K562 (cell line): Measurements from ENCODE around the gene GPR15. TPM values are rescaled to one million over a fixed set of nuclear protein-coding genes. Genes with fewer than 3 reads are reported as not detected.

ENCODE experiments used
- CBFA2T2 ChIP-seq: fragments of 450-650 bp; conservative IDR thresholded peaks from 2 replicates; pipeline ENCODE4 v1.6.1; 2017; ENCODE audit warnings: mild to moderate bottlenecking
- CBX1 ChIP-seq: sonication (generic); IDR thresholded peaks from 2 replicates; pipeline ENCODE4 v1.6.1; 2016; ENCODE audit warnings: antibody characterized with exemption, low read depth, mild to moderate bottlenecking
- CHD4 ChIP-seq: fragments of 200-600 bp; sonication (generic); IDR thresholded peaks from 3 replicates; pipeline ENCODE4 v1.6.1; 2012; ENCODE audit warnings: low read depth, mild to moderate bottlenecking, mixed read lengths, low read length, inconsistent platforms; ENCODE audit not compliant: insufficient read depth, insufficient replicate concordance, poor library complexity, severe bottlenecking
- CREBBP ChIP-seq: IDR thresholded peaks from one replicate; pipeline ENCODE4 v1.6.1; 2012; ENCODE audit warnings: low read depth, mild to moderate bottlenecking, control low read depth, inconsistent platforms, low read length
- FOXO4 ChIP-seq: fragments of 450-650 bp; formaldehyde crosslinking; IDR thresholded peaks from 2 replicates; pipeline ENCODE4 v1.4.0; 2020; ENCODE audit warnings: mild to moderate bottlenecking, moderate library complexity
- HDGF ChIP-seq: fragments of 450-650 bp; IDR thresholded peaks from 2 replicates; pipeline ENCODE4 v1.6.1; 2016
- HLTF ChIP-seq: fragments of 450-650 bp; IDR thresholded peaks from 2 replicates; pipeline ENCODE4 v1.6.1; 2016
- NCOR1 ChIP-seq: fragments of 450-650 bp; IDR thresholded peaks from 2 replicates; pipeline ENCODE4 v1.6.1; 2016; ENCODE audit warnings: mild to moderate bottlenecking, moderate library complexity
- NKRF ChIP-seq: fragments of 450-650 bp; IDR thresholded peaks from 2 replicates; pipeline ENCODE4 v1.6.1; 2016; ENCODE audit warnings: borderline replicate concordance
- RAD21 ChIP-seq, 2 experiments: fragments of 250-450 bp in 1 of 2; fragments of 450-650 bp in 1 of 2; sonication (Bioruptor Pico) in 1 of 2; formaldehyde crosslinking in 1 of 2; IDR thresholded peaks in 1 of 2; conservative IDR thresholded peaks in 1 of 2; 2 replicates each; pipeline versions ENCODE4 v1.4.0 to v1.8.0; 2020 to 2022; ENCODE audit warnings: mild to moderate bottlenecking in 2 of 2, moderate library complexity in 1 of 2
- REST ChIP-seq, 2 experiments: fragments of 450-650 bp; formaldehyde crosslinking in 1 of 2; IDR thresholded peaks; 2 replicates each; pipeline versions ENCODE4 v1.4.0 to v1.6.1; 2014 to 2020; ENCODE audit warnings: mild to moderate bottlenecking in 2 of 2, borderline replicate concordance in 1 of 2, low read depth in 1 of 2
- ZNF121 ChIP-seq: sonication (generic); formaldehyde crosslinking; conservative IDR thresholded peaks from 2 replicates; pipeline ENCODE4 v1.8.0; 2022; ENCODE audit warnings: missing genetic modification reagents
- ZNF280B ChIP-seq: fragments of 250-450 bp; sonication (Bioruptor Pico); IDR thresholded peaks from 2 replicates; pipeline ENCODE4 v1.5.1; 2021; ENCODE audit warnings: mild to moderate bottlenecking
- ZNF551 ChIP-seq: fragments of 250-450 bp; sonication (Bioruptor Pico); IDR thresholded peaks from 2 replicates; pipeline ENCODE4 v1.5.0; 2021; ENCODE audit warnings: mild to moderate bottlenecking, moderate library complexity
- polyA plus RNA-seq, 8 experiments: library from polyadenylated mRNA; depleted of rRNA in 4 of 8; stranded (reverse) in 5 of 8; unstranded in 3 of 8; fragments of >200 nt; fragmentation: Nextera tagmentation in 2 of 8; fragmentation: Illumina TruSeq in 1 of 8; extraction: Ambion mirVana in 2 of 8; extraction: Trizol in 1 of 8; gene quantifications; 2 replicates each; pipeline versions ENCODE4 v1.2.1 to v1.2.3, GENCODE V29; 2011 to 2014; ENCODE audit warnings: inconsistent platforms in 1 of 8, missing spikeins in 1 of 8
- total RNA-seq, 7 experiments: library from RNA; depleted of rRNA in 6 of 7; stranded (reverse); fragments of >200 nt in 6 of 7; fragmentation: Illumina TruSeq in 2 of 7; extraction: Trizol in 2 of 7; gene quantifications; 2 replicates each; pipeline versions ENCODE4 v1.2.1 to v1.2.3, GENCODE V29; 2011 to 2021; ENCODE audit warnings: low replicate concordance in 1 of 7

GPR15 gene
- total and polyA plus RNA-seq, 9 of the 15 experiments (the other 6 are each of a cell fraction or from before 2014, with no cell fraction given), result 0.13 TPM; not detected in 8

GRCh38 chr3:98551754-98552153, 20.0 kb downstream of the GPR15 start (continued):
- TF ChIP-seq REST (IDR thresholded peaks at IDR 0.05; ENCODE audit: borderline replicate concordance) (no peak; the same call in 1 of the 2 replicates), REST (CRISPR knock-in tag; IDR thresholded peaks at IDR 0.05; ENCODE audit: low read depth) (no peak), NCOR1 (peak; percentile 68), ZNF551 (CRISPR knock-in tag) (no peak), ZNF121 (CRISPR knock-in tag) (no peak), ZNF280B (CRISPR knock-in tag) (no peak), FOXO4 (CRISPR knock-in tag) (no peak), HDGF (no peak), CHD4 (no peak), HLTF (no peak), NKRF (no peak), CBFA2T2 (peak; percentile 77), CREBBP (no peak), CBX1 (no peak), RAD21 (CRISPR knock-in tag; conservative IDR thresholded peaks at IDR 0.05 in 1 of 2, IDR thresholded peaks at IDR 0.05 in 1 of 2) (no peak)
